Mesendoderm (in vitro differentiated cells): ENCODE data around the gene OTUB2.

Experiments
- DNase-seq: peaks from one replicate; pipeline ENCODE4 v3.0.0; 2013
- H2AK5ac ChIP-seq: 2 replicates; pipeline ENCODE4 v1.6.1; 2013; ENCODE audit warnings: low read length, inconsistent platforms
- H2BK120ac ChIP-seq: 2 replicates; pipeline ENCODE4 v1.6.1; 2013; ENCODE audit warnings: low read depth, mild to moderate bottlenecking, low read length, moderate library complexity, mixed read lengths
- H2BK15ac ChIP-seq: replicated peaks from 2 replicates; pipeline ENCODE4 v1.6.1; 2013; ENCODE audit warnings: low read depth, mild to moderate bottlenecking, moderate library complexity
- H2BK5ac ChIP-seq: 2 replicates; pipeline ENCODE4 v1.6.1; 2013; ENCODE audit warnings: low read length, inconsistent platforms
- H3K18ac ChIP-seq: 2 replicates; pipeline ENCODE4 v1.6.1; 2013; ENCODE audit warnings: mild to moderate bottlenecking, low read length, mixed read lengths
- H3K23ac ChIP-seq: one replicate; pipeline ENCODE4 v1.6.1; 2013; ENCODE audit warnings: low read length
- H3K27ac ChIP-seq: 2 replicates; pipeline ENCODE4 v1.5.1; 2013; ENCODE audit warnings: low read depth, mild to moderate bottlenecking, inconsistent platforms, low read length, moderate library complexity
- H3K27me3 ChIP-seq: 2 replicates; pipeline ENCODE4 v1.6.1; 2013; ENCODE audit warnings: low read length, control low read depth, mild to moderate bottlenecking, inconsistent platforms; ENCODE audit not compliant: insufficient read depth, poor library complexity
- H3K36me3 ChIP-seq: 2 replicates; pipeline ENCODE4 v1.6.1; 2013; ENCODE audit warnings: low read length, inconsistent platforms; ENCODE audit not compliant: control insufficient read depth, insufficient read depth
- H3K4ac ChIP-seq: one replicate; pipeline ENCODE4 v1.6.1; 2013; ENCODE audit warnings: low read depth, mild to moderate bottlenecking, low read length, moderate library complexity
- H3K4me1 ChIP-seq: 2 replicates; pipeline ENCODE4 v1.6.1; 2013; ENCODE audit warnings: low read depth, low read length, inconsistent platforms; ENCODE audit not compliant: control insufficient read depth
- H3K4me2 ChIP-seq: 2 replicates; pipeline ENCODE4 v1.6.1; 2013; ENCODE audit warnings: low read length
- H3K4me3 ChIP-seq: 2 replicates; pipeline ENCODE4 v1.5.1; 2013; ENCODE audit warnings: mild to moderate bottlenecking, low read length
- H3K56ac ChIP-seq: one replicate; pipeline ENCODE4 v1.6.1; 2013; ENCODE audit warnings: low read length
- H3K79me1 ChIP-seq: 2 replicates; pipeline ENCODE4 v1.6.1; 2013; ENCODE audit warnings: low read length, inconsistent platforms
- H3K79me2 ChIP-seq: 2 replicates; pipeline ENCODE4 v1.6.1; 2013; ENCODE audit warnings: mild to moderate bottlenecking, low read length; ENCODE audit not compliant: control insufficient read depth, insufficient read depth
- H3K9ac ChIP-seq: 2 replicates; pipeline ENCODE4 v1.6.1; 2013; ENCODE audit warnings: low read length, inconsistent platforms
- H4K5ac ChIP-seq: one replicate; pipeline ENCODE4 v1.6.1; 2013; ENCODE audit warnings: low read length
- H4K8ac ChIP-seq: one replicate; pipeline ENCODE4 v1.6.1; 2013; ENCODE audit warnings: low read depth, mild to moderate bottlenecking, control low read depth, low read length, moderate library complexity
- WGBS: extraction: QIAGEN DNeasy Blood & Tissue Kit; methylation state at CpG from one replicate; pipeline ENCODE4 v1.1.7; 2013; ENCODE audit warnings: low lambda C conversion rate, missing lambda C conversion rate; ENCODE audit not compliant: insufficient coverage; ENCODE audit errors: extremely low coverage; 5-methylcytosine and 5-hydroxymethylcytosine counted together

Gene OTUB2

GRCh38 chr14:93980456-93981201 is 45.5 kb upstream of the OTUB2 start:
- no peak overlapping the region for H2BK120ac ChIP-seq
- no peaks in the 10 kb centered on the region for H3K27me3 ChIP-seq
- no peaks in the 10 kb centered on the region for H3K79me1 ChIP-seq
- no peaks in the 10 kb centered on the region for H3K36me3 ChIP-seq
- no peak overlapping the region for H3K56ac ChIP-seq
- H3K79me2 ChIP-seq, result no peaks in the 10 kb centered on the region
- no peak overlapping the region for H3K27ac ChIP-seq
- H3K9ac ChIP-seq, result no peak overlapping the region
- H3K4me3 ChIP-seq, result no peak overlapping the region
- no peak overlapping the region for H4K8ac ChIP-seq
- no peaks in the 10 kb centered on the region for H3K4me1 ChIP-seq
- no peak for DNase-seq
- H3K23ac ChIP-seq, result no peak overlapping the region
- no peak overlapping the region for H3K18ac ChIP-seq
- H3K4ac ChIP-seq, result no peak overlapping the region
- no peak overlapping the region for H2BK5ac ChIP-seq
- H2BK15ac ChIP-seq, result no peak overlapping the region
- H3K4me2 ChIP-seq, result no peak overlapping the region
- no peak overlapping the region for H2AK5ac ChIP-seq
- WGBS, result no CpG with 5 or more reads among the region's 11 CpGs
- H4K5ac ChIP-seq, result no peak overlapping the region

GRCh38 chr14:93981316-93982229 is 44.6 kb upstream of the OTUB2 start:
- Histone ChIP-seq H2BK15ac (no peak overlapping the region), H2BK5ac (no peak overlapping the region), H4K8ac (no peak overlapping the region), H2BK120ac (no peak overlapping the region), H3K79me1 (no peaks in the 10 kb centered on the region), H3K4me3 (no peak overlapping the region), H3K56ac (no peak overlapping the region), H3K9ac (no peak overlapping the region), H3K18ac (no peak overlapping the region), H4K5ac (no peak overlapping the region), H3K27ac (no peak overlapping the region), H2AK5ac (no peak overlapping the region), H3K36me3 (no peaks in the 10 kb centered on the region), H3K23ac (no peak overlapping the region), H3K4ac (no peak overlapping the region), H3K79me2 (no peaks in the 10 kb centered on the region), H3K4me2 (no peak overlapping the region), H3K27me3 (no peaks in the 10 kb centered on the region), H3K4me1 (no peaks in the 10 kb centered on the region)
- no CpG with 5 or more reads among the region's 9 CpGs for WGBS
- no peak for DNase-seq

DNA sequence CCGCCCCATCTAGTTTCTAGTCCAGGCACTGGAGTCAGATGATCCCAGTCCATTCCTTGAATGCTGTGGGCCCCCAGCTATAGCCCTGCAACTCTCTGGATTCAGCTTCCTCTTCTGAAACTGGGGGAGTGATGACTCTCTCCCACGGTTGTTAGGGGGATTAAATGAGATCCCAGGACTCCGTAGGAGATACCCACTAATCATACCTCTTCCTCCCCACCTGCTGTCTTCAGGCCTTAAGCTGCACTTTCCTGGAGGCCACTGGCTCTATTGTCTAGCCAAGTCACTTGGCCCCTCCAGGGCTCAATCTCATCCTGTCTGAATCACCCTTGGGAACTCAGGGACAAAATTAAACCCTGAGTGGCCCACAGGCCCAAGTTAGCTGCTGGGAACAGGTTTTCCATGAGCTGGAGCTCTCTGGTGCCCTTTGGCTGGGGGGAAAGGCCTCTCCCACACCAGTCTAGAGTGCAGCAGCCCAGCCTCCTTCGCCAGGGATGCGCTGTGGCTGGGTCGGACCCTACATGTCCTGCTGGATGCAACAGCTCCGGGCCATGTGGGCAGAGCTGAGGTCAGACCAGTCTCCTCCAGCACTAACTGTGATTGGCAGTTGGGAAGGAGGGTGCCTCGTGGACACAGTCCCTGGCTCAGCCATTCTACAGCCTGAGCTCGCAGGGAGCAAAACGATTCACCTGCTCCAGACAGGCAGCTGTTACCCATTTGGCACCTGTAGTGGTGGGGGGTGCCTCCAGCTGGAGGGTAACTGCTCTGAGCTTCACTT is 43.7 kb upstream of the OTUB2 start:
- no peak overlapping the region for H3K4ac ChIP-seq
- H3K4me1 ChIP-seq, result peaks cover 1% of the 10 kb centered on the region
- no peak overlapping the region for H2AK5ac ChIP-seq
- H3K9ac ChIP-seq, result no peak overlapping the region
- H3K4me3 ChIP-seq, result no peak overlapping the region
- no peak overlapping the region for H2BK15ac ChIP-seq
- no peak overlapping the region for H3K18ac ChIP-seq
- H3K56ac ChIP-seq, result no peak overlapping the region
- no peak overlapping the region for H2BK120ac ChIP-seq
- no peak overlapping the region for H4K5ac ChIP-seq
- no peak overlapping the region for H3K4me2 ChIP-seq
- no peaks in the 10 kb centered on the region for H3K79me1 ChIP-seq
- H3K36me3 ChIP-seq, result no peaks in the 10 kb centered on the region
- no peak overlapping the region for H4K8ac ChIP-seq
- DNase-seq, result no peak
- no peaks in the 10 kb centered on the region for H3K79me2 ChIP-seq
- no CpG with 5 or more reads among the region's 10 CpGs for WGBS
- no peak overlapping the region for H2BK5ac ChIP-seq
- H3K27me3 ChIP-seq, result no peaks in the 10 kb centered on the region
- no peak overlapping the region for H3K23ac ChIP-seq
- H3K27ac ChIP-seq, result no peak overlapping the region

GRCh38 chr14:93984070-93984469 is 42.1 kb upstream of the OTUB2 start:
- no peak overlapping the region for H4K8ac ChIP-seq
- H3K4me1 ChIP-seq, result peaks cover 2% of the 10 kb centered on the region
- no peak overlapping the region for H3K23ac ChIP-seq
- no peaks in the 10 kb centered on the region for H3K27me3 ChIP-seq
- no peak overlapping the region for H2AK5ac ChIP-seq
- no peak overlapping the region for H3K4me2 ChIP-seq
- peak; percentile 77 for DNase-seq
- no peak overlapping the region for H2BK5ac ChIP-seq
- H3K27ac ChIP-seq, result no peak overlapping the region
- H3K18ac ChIP-seq, result no peak overlapping the region
- no CpG with 5 or more reads among the region's 3 CpGs for WGBS
- H3K4ac ChIP-seq, result no peak overlapping the region
- no peaks in the 10 kb centered on the region for H3K79me2 ChIP-seq
- H3K4me3 ChIP-seq, result no peak overlapping the region
- H3K36me3 ChIP-seq, result no peaks in the 10 kb centered on the region
- no peak overlapping the region for H4K5ac ChIP-seq
- H3K56ac ChIP-seq, result no peak overlapping the region
- H3K9ac ChIP-seq, result no peak overlapping the region
- H2BK15ac ChIP-seq, result no peak overlapping the region
- H2BK120ac ChIP-seq, result no peak overlapping the region
- no peaks in the 10 kb centered on the region for H3K79me1 ChIP-seq

DNA sequence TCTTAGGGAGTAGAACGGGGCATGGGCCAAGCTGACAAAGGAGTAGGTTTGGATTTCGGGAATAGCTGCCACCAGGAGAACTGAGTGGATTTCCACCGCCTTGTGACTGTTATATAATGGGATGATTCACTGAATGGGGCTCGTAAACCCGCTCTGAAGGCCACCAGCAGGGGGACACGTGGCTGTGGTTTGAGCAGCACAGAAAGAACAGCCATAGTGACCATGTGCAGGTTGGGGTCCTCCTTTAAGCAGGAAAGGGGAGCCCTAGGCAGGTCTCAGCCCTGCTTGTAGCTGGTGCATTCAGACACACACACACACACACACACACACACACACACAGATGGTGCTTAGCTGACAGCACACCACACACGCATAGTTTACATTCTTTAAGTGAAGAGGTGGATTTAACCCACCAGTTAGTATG is 41.1 kb upstream of the OTUB2 start:
- Histone ChIP-seq H3K23ac (no peak overlapping the region), H3K79me2 (no peaks in the 10 kb centered on the region), H3K18ac (no peak overlapping the region), H3K4me3 (no peak overlapping the region), H3K4me1 (peaks cover 2% of the 10 kb centered on the region), H3K9ac (no peak overlapping the region), H3K4me2 (no peak overlapping the region), H4K8ac (no peak overlapping the region), H2BK15ac (no peak overlapping the region), H3K27me3 (no peaks in the 10 kb centered on the region), H2BK120ac (no peak overlapping the region), H3K79me1 (no peaks in the 10 kb centered on the region), H3K36me3 (no peaks in the 10 kb centered on the region), H3K4ac (no peak overlapping the region), H2AK5ac (no peak overlapping the region), H3K56ac (no peak overlapping the region), H4K5ac (no peak overlapping the region), H3K27ac (no peak overlapping the region), H2BK5ac (no peak overlapping the region)
- WGBS, result no CpG with 5 or more reads among the region's 7 CpGs
- peak; percentile 71 for DNase-seq
